Neural cell (in vitro differentiated cells): ENCODE data around the gene SEMA7A. TPM values are rescaled to one million over a fixed set of nuclear protein-coding genes. Genes with fewer than 3 reads are reported as not detected.

ENCODE experiments used
- H2AFZ ChIP-seq: fragments of 200-600, 300-800 bp; sonication (generic), shearing (Covaris generic); 2 replicates; pipeline ENCODE4 v1.6.0; 2014; ENCODE audit warnings: low read depth, mild to moderate bottlenecking, antibody characterized with exemption, low read length, moderate library complexity
- H3F3A ChIP-seq: fragments of 200-600 bp; shearing (Covaris generic); 2 replicates; pipeline ENCODE4 v1.6.1; 2016; ENCODE audit warnings: mild to moderate bottlenecking, moderate library complexity, mixed read lengths, antibody characterized with exemption, low read length; ENCODE audit not compliant: insufficient read depth, poor library complexity, severe bottlenecking
- H3K27ac ChIP-seq: fragments of 200-600, 300-800 bp; sonication (generic), shearing (Covaris generic); 2 replicates; pipeline ENCODE4 v1.5.1; 2014; ENCODE audit warnings: mild to moderate bottlenecking, low read length, moderate library complexity
- H3K27me3 ChIP-seq: fragments of 300-800, 200-600 bp; sonication (generic), shearing (Covaris generic); 2 replicates; pipeline ENCODE4 v1.6.0; 2014; ENCODE audit warnings: mild to moderate bottlenecking, low read depth, low read length, moderate library complexity; ENCODE audit not compliant: insufficient read depth
- H3K36me3 ChIP-seq: fragments of 300-800, 200-600 bp; sonication (generic), shearing (Covaris generic); 2 replicates; pipeline ENCODE4 v1.5.1; 2014; ENCODE audit warnings: mild to moderate bottlenecking, antibody characterized with exemption, low read length, moderate library complexity; ENCODE audit not compliant: insufficient read depth
- H3K4me2 ChIP-seq: fragments of 300-800, 200-600 bp; sonication (generic), shearing (Covaris generic); 2 replicates; pipeline ENCODE4 v1.6.0; 2014; ENCODE audit warnings: mild to moderate bottlenecking, low read length
- H3K4me3 ChIP-seq: fragments of 300-800, 200-600 bp; sonication (generic), shearing (Covaris generic); 2 replicates; pipeline ENCODE4 v1.5.1; 2014; ENCODE audit warnings: mild to moderate bottlenecking, low read length, moderate library complexity
- H3K79me2 ChIP-seq: fragments of 200-600 bp; shearing (Covaris generic); replicated peaks from 2 replicates; pipeline ENCODE4 v1.6.0; 2014; ENCODE audit warnings: mild to moderate bottlenecking, low read length, moderate library complexity; ENCODE audit not compliant: insufficient read depth
- H3K9ac ChIP-seq: fragments of 300-800, 200-600 bp; sonication (generic), shearing (Covaris generic); 2 replicates; pipeline ENCODE4 v1.6.1; 2016; ENCODE audit warnings: mild to moderate bottlenecking, low read length, mixed read lengths
- H3K9me2 ChIP-seq: fragments of 200-600 bp; shearing (Covaris generic); 2 replicates; pipeline ENCODE4 v1.6.1; 2016; ENCODE audit warnings: mild to moderate bottlenecking, low read length, mixed read lengths; ENCODE audit not compliant: insufficient read depth
- H3K9me3 ChIP-seq: fragments of 200-600, 300-800 bp; sonication (generic), shearing (Covaris generic); 2 replicates; pipeline ENCODE4 v1.6.1; 2016; ENCODE audit warnings: mild to moderate bottlenecking, mixed run types, low read length, moderate library complexity, mixed read lengths
- H4K20me1 ChIP-seq: fragments of 200-600 bp; shearing (Covaris generic); 2 replicates; pipeline ENCODE4 v1.6.1; 2016; ENCODE audit warnings: mild to moderate bottlenecking, mixed run types; ENCODE audit not compliant: insufficient read depth
- EP300 ChIP-seq: fragments of 450-650 bp; conservative IDR thresholded peaks from 2 replicates; pipeline ENCODE4 v1.6.1; 2014; ENCODE audit warnings: antibody characterized with exemption, mild to moderate bottlenecking, moderate library complexity; ENCODE audit not compliant: poor library complexity, severe bottlenecking
- EZH2 ChIP-seq: fragments of 200-600, 300-800 bp; shearing (Covaris generic), sonication (generic); IDR thresholded peaks from 2 replicates; pipeline ENCODE4 v1.6.1; 2014; ENCODE audit warnings: antibody characterized with exemption, low read length, borderline replicate concordance, mild to moderate bottlenecking; ENCODE audit not compliant: insufficient read depth, poor library complexity, severe bottlenecking
- MXI1 ChIP-seq: fragments of 450-650 bp; conservative IDR thresholded peaks from 2 replicates; pipeline ENCODE4 v1.6.1; 2014; ENCODE audit warnings: antibody characterized with exemption, mild to moderate bottlenecking; ENCODE audit not compliant: poor library complexity, severe bottlenecking
- POLR2AphosphoS5 ChIP-seq: IDR thresholded peaks from 2 replicates; pipeline ENCODE4 v1.6.1; 2012
- RAD21 ChIP-seq: fragments of 450-650 bp; conservative IDR thresholded peaks from 2 replicates; pipeline ENCODE4 v1.6.1; 2014; ENCODE audit warnings: antibody characterized with exemption, mild to moderate bottlenecking, moderate library complexity
- SMC3 ChIP-seq: fragments of 450-650 bp; conservative IDR thresholded peaks from 2 replicates; pipeline ENCODE4 v1.6.1; 2014; ENCODE audit warnings: antibody characterized with exemption, mild to moderate bottlenecking, moderate library complexity; ENCODE audit not compliant: poor library complexity
- TAF1 ChIP-seq: IDR thresholded peaks from 2 replicates; pipeline ENCODE4 v1.6.1; 2012; ENCODE audit warnings: low read depth
- polyA plus RNA-seq: library from polyadenylated mRNA; depleted of rRNA; stranded (reverse); fragments of >200 nt; gene quantifications from 2 replicates; pipeline ENCODE4 v1.2.3, GENCODE V29; 2014
- TF ChIP-seq, protein P1 (sequence below): fragments of 450-650 bp; IDR thresholded peaks from 2 replicates; pipeline ENCODE4 v1.5.1; 2014; ENCODE audit warnings: antibody characterized with exemption, mild to moderate bottlenecking, moderate library complexity; ENCODE audit not compliant: poor library complexity, severe bottlenecking
- TF ChIP-seq, protein P2 (sequence below): IDR thresholded peaks from 2 replicates; pipeline ENCODE4 v1.6.1; 2012; ENCODE audit warnings: borderline replicate concordance

Gene SEMA7A
- polyA plus RNA-seq, 1 donor from 2014 or later = 28.8 TPM

DNA sequence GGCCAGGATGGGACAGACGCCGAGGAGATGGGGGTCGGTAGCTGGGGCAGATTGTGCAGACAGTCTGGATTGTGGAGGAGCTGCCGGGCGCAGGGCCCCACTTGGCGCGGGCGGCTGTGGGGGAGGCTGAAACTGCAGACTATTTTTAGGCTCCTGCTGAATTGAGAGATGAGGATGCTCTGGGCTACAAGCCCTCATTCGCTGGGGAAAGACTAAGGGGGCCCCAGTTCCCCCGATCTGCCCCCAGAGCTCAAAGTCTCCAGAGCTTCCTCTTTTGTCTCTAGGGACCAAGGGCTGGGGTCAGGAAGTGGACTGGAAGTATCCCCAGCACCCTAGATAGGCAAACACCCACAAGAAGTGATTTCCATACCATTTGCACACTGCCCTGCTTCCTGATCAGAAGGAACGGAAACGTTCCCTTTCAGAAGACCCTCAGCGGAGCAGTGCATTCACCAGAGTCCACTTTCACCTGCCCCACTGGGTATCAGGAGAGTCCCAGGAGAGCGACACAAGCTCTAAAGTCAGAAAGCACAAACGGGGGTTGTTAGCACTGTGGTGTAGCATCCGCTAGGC is 29.7 kb downstream of the SEMA7A start:
- H3K27me3 ChIP-seq = no peaks in the 10 kb centered on the region
- H4K20me1 ChIP-seq = no peaks in the 10 kb centered on the region
- no peak overlapping the region for H3K27ac ChIP-seq
- H3K36me3 ChIP-seq = no peaks in the 10 kb centered on the region
- no peak overlapping the region for H2AFZ ChIP-seq
- no peaks in the 10 kb centered on the region for H3F3A ChIP-seq
- H3K79me2 ChIP-seq = no peaks in the 10 kb centered on the region
- no peak overlapping the region for H3K9ac ChIP-seq
- H3K9me3 ChIP-seq = no peaks in the 10 kb centered on the region
- H3K4me2 ChIP-seq = no peak overlapping the region
- TF ChIP-seq RAD21 (no peak), EZH2 (no peak), EP300 (no peak), MXI1 (no peak), TAF1 (no peak), POLR2AphosphoS5 (no peak), SMC3 (no peak)
- TF ChIP-seq, protein P1, sequence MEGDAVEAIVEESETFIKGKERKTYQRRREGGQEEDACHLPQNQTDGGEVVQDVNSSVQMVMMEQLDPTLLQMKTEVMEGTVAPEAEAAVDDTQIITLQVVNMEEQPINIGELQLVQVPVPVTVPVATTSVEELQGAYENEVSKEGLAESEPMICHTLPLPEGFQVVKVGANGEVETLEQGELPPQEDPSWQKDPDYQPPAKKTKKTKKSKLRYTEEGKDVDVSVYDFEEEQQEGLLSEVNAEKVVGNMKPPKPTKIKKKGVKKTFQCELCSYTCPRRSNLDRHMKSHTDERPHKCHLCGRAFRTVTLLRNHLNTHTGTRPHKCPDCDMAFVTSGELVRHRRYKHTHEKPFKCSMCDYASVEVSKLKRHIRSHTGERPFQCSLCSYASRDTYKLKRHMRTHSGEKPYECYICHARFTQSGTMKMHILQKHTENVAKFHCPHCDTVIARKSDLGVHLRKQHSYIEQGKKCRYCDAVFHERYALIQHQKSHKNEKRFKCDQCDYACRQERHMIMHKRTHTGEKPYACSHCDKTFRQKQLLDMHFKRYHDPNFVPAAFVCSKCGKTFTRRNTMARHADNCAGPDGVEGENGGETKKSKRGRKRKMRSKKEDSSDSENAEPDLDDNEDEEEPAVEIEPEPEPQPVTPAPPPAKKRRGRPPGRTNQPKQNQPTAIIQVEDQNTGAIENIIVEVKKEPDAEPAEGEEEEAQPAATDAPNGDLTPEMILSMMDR = no peak
- TF ChIP-seq, protein P2, sequence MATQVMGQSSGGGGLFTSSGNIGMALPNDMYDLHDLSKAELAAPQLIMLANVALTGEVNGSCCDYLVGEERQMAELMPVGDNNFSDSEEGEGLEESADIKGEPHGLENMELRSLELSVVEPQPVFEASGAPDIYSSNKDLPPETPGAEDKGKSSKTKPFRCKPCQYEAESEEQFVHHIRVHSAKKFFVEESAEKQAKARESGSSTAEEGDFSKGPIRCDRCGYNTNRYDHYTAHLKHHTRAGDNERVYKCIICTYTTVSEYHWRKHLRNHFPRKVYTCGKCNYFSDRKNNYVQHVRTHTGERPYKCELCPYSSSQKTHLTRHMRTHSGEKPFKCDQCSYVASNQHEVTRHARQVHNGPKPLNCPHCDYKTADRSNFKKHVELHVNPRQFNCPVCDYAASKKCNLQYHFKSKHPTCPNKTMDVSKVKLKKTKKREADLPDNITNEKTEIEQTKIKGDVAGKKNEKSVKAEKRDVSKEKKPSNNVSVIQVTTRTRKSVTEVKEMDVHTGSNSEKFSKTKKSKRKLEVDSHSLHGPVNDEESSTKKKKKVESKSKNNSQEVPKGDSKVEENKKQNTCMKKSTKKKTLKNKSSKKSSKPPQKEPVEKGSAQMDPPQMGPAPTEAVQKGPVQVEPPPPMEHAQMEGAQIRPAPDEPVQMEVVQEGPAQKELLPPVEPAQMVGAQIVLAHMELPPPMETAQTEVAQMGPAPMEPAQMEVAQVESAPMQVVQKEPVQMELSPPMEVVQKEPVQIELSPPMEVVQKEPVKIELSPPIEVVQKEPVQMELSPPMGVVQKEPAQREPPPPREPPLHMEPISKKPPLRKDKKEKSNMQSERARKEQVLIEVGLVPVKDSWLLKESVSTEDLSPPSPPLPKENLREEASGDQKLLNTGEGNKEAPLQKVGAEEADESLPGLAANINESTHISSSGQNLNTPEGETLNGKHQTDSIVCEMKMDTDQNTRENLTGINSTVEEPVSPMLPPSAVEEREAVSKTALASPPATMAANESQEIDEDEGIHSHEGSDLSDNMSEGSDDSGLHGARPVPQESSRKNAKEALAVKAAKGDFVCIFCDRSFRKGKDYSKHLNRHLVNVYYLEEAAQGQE = no peak
- no peaks in the 10 kb centered on the region for H3K9me2 ChIP-seq
- no peak overlapping the region for H3K4me3 ChIP-seq

DNA sequence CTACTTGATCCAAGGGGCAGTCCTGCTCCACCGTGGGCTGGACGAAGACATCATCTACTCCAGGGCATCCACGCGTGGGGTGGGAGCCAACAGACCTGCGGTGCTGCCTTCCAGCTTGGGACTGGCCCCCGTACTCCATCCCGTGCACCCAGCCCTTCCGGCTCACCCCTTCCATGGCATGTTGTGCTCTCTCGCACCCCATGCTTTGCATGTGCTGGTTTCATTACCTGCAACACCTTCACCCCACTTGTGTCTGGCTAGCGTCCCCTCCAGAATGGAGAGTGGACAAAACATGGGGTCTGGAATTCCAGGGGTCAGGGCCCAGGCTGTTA is 30.2 kb downstream of the SEMA7A start:
- no peak overlapping the region for H3K27ac ChIP-seq
- no peak overlapping the region for H2AFZ ChIP-seq
- H3K4me3 ChIP-seq = no peak overlapping the region
- TF ChIP-seq MXI1 (no peak), SMC3 (no peak), EZH2 (no peak), TAF1 (no peak)
- H3K9ac ChIP-seq = no peak overlapping the region
- no peaks in the 10 kb centered on the region for H3K79me2 ChIP-seq
- H3K9me3 ChIP-seq = no peaks in the 10 kb centered on the region
- no peaks in the 10 kb centered on the region for H3K27me3 ChIP-seq
- H3K9me2 ChIP-seq = no peaks in the 10 kb centered on the region
- H3K4me2 ChIP-seq = no peak overlapping the region
- no peaks in the 10 kb centered on the region for H3K36me3 ChIP-seq
- H4K20me1 ChIP-seq = no peaks in the 10 kb centered on the region
- H3F3A ChIP-seq = no peaks in the 10 kb centered on the region
